Adipose tissue (tissue), 3 donors: ENCODE results near the gene RIMBP2. TPM values are rescaled to one million over a fixed set of nuclear protein-coding genes. Genes with fewer than 3 reads are reported as not detected.
"Not testable (repeated sequence)": the region's sequence is repeated elsewhere in the genome, so short reads cannot be mapped to it uniquely, and the experiment has no call there.

Experiments
- H3K27ac ChIP-seq: one replicate; pipeline ENCODE4 v1.5.1; 2013; ENCODE audit warnings: low read depth, low read length
- WGBS, 3 donors: extraction: QIAGEN DNeasy Blood & Tissue Kit; methylation state at CpG; one replicate each; pipeline ENCODE4 v1.1.7; 2013; 5-methylcytosine and 5-hydroxymethylcytosine counted together
- polyA plus RNA-seq, 3 donors: library from polyadenylated mRNA; stranded (reverse); fragments of 200-250 nt; gene quantifications; one replicate each; pipeline ENCODE4 v1.2.3, GENCODE V29; 2013
- donor health status: healthy with polysubstance abuse.
- donor health status: Bipolar disorder and iron deficiency.
- donor health status: healthy.

RIMBP2 gene
- polyA plus RNA-seq, 3 donors = 0.49 to 1.7 (median 1.1) TPM

- no peak overlapping the region for H3K27ac ChIP-seq
- 55 to 68% (median 62%) methylated on average over 9 of the region's 9 CpGs for WGBS, 3 donors
Observed at GRCh38 chr12:130596241-130596640, 119.9 kb downstream of the RIMBP2 start.

DNA sequence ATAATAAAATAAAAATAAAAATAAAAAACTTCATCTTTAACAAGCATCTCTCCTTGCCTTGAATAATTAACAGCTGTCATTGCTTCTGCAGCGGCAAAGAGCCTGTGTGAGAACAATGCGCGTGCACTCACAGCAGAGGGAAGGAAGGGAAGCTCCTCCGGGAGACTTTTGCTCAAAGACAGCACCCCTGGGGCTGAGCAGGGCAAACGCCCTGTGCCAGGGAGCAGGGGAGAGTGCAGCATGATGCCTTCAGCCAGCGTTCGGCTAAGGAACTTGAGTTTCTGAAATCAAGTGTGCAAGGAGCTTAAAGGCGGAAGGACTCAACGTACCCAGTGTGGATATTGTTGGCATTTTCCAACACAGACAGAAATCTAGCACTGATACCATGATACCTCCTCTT, 120.5 kb downstream of the RIMBP2 start:
- 77 to 84% (median 82%) methylated on average over 9 of the region's 9 CpGs for WGBS, 3 donors
- H3K27ac ChIP-seq = no peak overlapping the region

DNA sequence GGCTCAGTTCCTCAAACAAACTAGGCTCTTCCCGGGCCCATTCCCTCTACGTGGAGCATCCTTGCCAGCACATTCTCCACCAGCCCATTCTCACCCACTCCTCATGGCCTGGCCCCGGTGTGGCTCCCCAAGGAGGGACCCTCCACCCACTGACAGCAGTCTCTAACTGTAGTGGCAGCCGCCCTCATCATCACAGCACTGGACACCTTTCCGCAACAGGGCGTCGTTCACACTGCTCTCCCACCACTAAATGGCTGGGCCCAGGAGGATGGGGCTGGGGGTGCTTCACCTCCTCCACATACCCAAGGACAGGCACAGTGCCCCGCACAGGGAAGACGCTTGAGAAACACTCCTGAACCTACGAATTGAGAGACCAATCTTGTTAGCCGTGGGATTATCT, 123.0 kb downstream of the RIMBP2 start:
- WGBS, 3 donors = 70 to 81% (median 73%) methylated on average over 11 of the region's 11 CpGs

GRCh38 chr12:130592641-130593040, 123.5 kb downstream of the RIMBP2 start:
- WGBS, 3 donors = 86 to 91% (median 91%) methylated on average over 23 of the region's 23 CpGs
- no peak overlapping the region for H3K27ac ChIP-seq

More for the DNA sequence above, 123.0 kb downstream of the RIMBP2 start:
- H3K27ac ChIP-seq = no peak overlapping the region

DNA sequence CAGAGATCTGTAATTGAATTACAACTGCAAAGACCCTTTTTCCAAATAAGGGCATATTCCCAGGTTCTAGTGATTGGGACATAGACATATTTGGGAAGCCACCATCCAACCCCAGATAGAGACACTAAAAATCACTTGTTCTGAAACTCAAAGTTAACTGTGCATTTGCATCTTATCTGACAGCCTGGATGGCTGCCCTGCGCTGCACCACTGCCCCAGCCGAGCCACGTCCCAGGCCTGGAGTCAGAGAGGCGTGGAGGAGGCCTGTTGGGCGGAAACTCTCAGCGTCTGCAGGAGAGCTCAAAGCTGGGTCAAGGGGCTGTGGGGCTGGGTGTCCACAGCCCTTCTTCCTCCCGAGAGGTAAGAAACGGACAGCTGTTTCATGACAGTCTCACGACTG, 124.4 kb downstream of the RIMBP2 start:
- WGBS, 3 donors = 64 to 71% (median 68%) methylated on average over 9 of the region's 9 CpGs
- no peak overlapping the region for H3K27ac ChIP-seq

DNA sequence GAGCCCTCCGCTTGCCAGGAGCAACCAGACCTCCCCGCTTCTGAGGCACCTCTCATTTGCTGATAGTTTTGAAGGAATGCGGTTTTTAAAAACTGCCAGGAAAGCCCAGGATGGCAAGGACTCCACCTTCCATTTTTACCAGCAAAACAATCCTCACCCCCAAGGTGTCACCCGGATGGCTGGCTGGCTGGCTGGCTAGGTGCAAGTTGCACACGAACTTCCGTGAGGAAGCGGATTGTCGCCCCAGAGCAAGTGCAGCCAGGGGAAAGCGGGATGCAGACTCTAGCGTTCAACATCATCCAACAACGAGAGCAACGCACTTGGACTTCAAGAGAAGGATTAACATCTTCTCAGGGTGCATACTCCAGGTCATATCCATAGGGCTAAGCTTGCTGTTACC, 125.4 kb downstream of the RIMBP2 start:
- no peak overlapping the region for H3K27ac ChIP-seq
- 79 to 87% (median 87%) methylated on average over 12 of the region's 12 CpGs for WGBS, 3 donors

DNA sequence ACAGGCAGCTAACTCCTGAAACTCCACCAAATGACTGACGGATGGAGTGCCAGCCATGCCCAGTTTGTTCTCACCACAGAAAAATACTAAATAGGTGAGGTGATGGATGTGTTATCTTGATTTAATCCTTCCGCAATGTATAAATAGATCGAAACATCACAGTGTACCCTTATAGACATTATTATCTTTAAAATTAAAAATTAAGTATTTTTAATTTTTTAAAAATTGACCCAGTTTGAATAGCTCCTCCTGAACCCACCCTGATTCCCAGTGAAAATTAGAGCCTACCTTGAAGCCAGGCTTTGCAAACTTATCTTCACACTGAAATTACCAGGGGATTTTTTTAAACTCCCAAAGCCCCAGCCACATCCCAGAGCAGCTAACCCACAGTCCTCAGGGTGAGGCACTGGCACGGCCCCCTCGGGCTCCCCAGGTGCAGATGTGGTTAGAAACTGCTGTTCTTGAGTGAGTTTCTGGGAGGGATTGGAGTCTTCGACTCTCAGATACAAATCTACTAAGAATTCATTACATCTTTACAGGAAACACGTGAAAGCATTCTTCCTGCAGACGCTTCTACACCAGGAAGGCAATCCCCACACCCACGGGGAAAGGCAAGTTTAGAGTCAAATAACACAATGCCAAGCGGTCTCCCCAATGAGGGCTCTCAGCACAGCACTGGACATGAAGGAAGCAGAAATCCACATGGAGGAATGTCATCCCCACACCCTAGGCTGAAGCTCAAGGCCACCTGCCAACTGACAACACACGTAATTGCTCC, 126.4 kb downstream of the RIMBP2 start:
- 48 to 53% (median 50%) methylated on average over 11 of the region's 11 CpGs for WGBS, 3 donors
- H3K27ac ChIP-seq = no peak overlapping the region

DNA sequence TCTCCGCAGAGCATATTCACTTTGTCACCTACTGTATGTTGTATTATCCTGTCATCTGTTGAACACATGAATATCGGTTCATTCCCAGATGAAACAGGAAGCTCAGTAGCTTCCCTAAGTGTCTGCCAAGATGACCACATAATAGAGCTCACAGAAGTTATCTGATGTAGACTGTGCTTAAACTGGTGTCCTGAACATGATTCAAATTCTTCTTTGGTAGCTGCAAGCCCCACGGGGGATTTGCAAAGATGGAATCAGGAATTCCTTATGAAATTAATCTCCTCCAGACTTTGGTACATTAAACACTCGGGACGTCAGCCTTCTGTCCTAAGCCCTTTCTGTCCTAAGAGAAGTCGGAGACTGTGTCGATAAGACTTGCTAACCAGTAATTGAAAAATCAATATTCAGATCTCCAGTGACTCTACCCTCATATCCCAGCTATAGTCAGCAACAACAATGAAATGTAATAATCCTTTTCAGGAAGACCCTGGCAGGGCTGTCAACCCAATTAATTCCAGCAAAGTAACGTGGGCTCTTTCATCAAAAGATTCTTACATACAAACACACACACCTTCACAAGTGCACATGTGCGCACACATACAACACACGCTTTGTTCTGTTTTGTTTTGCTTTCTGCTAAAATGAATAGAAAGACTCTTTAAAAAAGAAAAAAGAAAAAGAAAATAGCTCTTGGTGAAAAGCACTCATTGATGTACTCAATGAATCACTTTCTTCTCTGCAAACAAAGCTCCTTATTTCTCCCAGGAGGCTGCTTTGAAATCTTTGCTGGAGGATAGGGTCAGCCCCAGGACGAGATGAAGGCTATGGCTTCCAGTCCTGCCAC, 127.2 kb downstream of the RIMBP2 start:
- H3K27ac ChIP-seq = no peak overlapping the region
- WGBS, 3 donors = 43 to 75% (median 67%) methylated on average over 11 of the region's 11 CpGs

GRCh38 chr12:130587966-130588365, 128.1 kb downstream of the RIMBP2 start:
- WGBS, 3 donors = 62 to 93% (median 92%) methylated on average over 4 of the region's 4 CpGs

DNA sequence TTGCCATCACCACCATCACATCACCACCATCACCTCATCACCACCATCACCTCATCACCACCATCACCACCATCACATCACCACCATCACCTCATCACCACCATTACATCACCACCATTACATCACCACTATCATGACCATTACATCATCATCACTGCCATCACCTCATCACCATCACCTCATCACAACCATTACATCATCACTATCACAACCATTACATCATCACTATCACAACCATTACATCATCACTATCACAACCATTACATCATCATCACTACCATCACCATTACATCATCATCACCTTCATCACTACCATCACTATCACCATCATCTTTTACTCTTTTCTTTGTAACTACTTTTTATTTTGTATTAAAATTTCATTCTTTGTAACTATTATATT, 131.6 kb downstream of the RIMBP2 start:
- not testable (repeated sequence) for H3K27ac ChIP-seq

More at GRCh38 chr12:130587966-130588365, 128.1 kb downstream of the RIMBP2 start:
- H3K27ac ChIP-seq = no peak overlapping the region

DNA sequence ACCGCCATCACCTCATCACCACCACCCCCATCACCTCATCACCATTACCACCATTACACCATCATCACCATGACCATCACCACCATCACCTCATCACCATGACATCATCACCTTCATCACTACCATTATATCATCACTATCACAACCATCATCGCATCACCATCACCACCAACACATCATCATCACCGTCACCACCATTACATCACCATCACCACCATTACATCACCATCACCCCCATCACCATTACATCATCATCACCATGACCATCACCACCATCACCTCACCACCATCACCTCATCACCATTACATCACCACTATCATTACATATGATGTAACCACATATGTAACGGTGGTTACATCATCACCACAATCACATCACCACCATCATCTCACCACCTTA, 132.3 kb downstream of the RIMBP2 start:
- H3K27ac ChIP-seq = no peak overlapping the region
- WGBS, 3 donors = 88 to 93% (median 91%) methylated on average over 3 to 4 of the region's 4 CpGs

GRCh38 chr12:130583317-130583716, 132.8 kb downstream of the RIMBP2 start:
- WGBS, 3 donors = 77 to 94% (median 86%) methylated on average over 5 of the region's 5 CpGs
- no peak overlapping the region for H3K27ac ChIP-seq

DNA sequence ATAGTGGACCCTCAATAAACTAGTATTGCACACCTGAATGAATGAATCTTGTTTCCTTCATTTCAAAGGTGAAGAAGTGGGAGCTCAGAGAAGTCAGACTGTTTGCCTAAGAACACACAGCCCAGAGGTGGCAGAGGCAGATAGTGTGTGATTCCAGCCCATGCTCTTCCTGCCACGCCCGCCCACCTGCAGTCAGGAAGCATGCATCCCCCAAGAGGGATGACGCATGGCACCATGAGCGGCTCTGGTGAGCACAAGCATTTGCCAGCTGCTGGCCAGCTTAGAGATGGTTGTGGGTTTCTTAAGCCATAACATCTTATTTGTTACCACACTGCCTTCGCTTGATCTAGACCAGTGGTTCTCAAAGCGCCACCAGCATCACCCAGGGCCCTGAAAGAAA, 133.8 kb downstream of the RIMBP2 start:
- H3K27ac ChIP-seq = no peak overlapping the region
- 88 to 92% (median 90%) methylated on average over 6 of the region's 6 CpGs for WGBS, 3 donors

DNA sequence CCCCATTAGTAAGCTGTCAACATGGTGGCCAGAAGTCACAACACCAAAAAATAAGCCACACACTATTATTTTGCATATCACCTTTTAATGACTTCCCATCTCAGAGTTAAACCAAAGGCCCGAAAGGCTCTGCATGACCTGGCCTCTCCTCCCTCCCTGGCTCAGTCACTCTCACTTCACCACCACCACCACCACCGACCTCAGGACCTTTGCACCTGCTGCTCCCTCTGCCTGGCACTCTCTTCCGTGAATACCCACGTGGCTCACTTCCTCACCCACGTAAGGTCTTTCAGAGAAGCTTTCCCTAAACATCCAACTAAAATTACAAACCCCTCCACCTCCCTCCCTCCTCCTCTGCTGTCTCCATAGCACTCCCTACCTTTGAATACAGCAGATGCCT, 134.3 kb downstream of the RIMBP2 start:
- 65 to 72% (median 72%) methylated on average over 5 of the region's 5 CpGs for WGBS, 3 donors
- H3K27ac ChIP-seq = no peak overlapping the region

- WGBS, 3 donors = 40 to 51% (median 44%) methylated on average over 7 of the region's 7 CpGs
- no peak overlapping the region for H3K27ac ChIP-seq
Observed at GRCh38 chr12:130579231-130579630, 136.9 kb downstream of the RIMBP2 start.

- no peak overlapping the region for H3K27ac ChIP-seq
- WGBS, 3 donors = 75 to 80% (median 78%) methylated on average over 6 of the region's 6 CpGs
Observed at GRCh38 chr12:130577351-130577750, 138.7 kb downstream of the RIMBP2 start.

GRCh38 chr12:130576371-130576816, 139.7 kb downstream of the RIMBP2 start:
- no peak overlapping the region for H3K27ac ChIP-seq
- WGBS, 3 donors = 78 to 86% (median 84%) methylated on average over 17 of the region's 17 CpGs

DNA sequence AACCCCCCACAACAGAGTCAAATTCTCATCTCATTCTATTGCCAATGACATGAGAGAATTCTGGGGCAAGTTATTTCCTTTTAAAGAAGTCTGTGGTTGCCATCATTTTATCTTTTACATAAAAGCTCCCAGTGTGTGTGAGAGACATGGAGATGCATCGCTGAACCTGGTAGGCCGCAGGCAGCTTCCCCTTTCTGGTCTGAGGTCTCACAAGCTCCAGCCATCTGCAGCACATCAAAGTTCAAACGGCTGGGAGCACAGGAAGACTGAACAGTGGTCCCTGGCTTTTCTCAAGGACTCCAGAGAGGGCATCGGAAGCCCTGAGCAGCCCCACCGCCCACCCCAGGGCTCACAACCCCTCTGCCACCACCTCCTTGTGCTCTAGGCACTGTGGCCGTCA, 141.7 kb downstream of the RIMBP2 start:
- no peak overlapping the region for H3K27ac ChIP-seq
- WGBS, 3 donors = 65 to 74% (median 71%) methylated on average over 6 of the region's 6 CpGs

- H3K27ac ChIP-seq = no peak overlapping the region
- 64 to 84% (median 79%) methylated on average over 7 of the region's 7 CpGs for WGBS, 3 donors
Observed at GRCh38 chr12:130573766-130574165, 142.3 kb downstream of the RIMBP2 start.
